GM18873 (cell line): ENCODE data around the gene IRF4.

Experiments
- ATAC-seq: cut with Tn5 transposase; IDR thresholded peaks from one replicate; pipeline ENCODE4 v1.9.1; 2021; ENCODE audit warnings: mild to moderate bottlenecking, moderate library complexity, moderate number of reproducible peaks; ENCODE audit not compliant: unreplicated experiment, low FRiP score

IRF4 gene

DNA sequence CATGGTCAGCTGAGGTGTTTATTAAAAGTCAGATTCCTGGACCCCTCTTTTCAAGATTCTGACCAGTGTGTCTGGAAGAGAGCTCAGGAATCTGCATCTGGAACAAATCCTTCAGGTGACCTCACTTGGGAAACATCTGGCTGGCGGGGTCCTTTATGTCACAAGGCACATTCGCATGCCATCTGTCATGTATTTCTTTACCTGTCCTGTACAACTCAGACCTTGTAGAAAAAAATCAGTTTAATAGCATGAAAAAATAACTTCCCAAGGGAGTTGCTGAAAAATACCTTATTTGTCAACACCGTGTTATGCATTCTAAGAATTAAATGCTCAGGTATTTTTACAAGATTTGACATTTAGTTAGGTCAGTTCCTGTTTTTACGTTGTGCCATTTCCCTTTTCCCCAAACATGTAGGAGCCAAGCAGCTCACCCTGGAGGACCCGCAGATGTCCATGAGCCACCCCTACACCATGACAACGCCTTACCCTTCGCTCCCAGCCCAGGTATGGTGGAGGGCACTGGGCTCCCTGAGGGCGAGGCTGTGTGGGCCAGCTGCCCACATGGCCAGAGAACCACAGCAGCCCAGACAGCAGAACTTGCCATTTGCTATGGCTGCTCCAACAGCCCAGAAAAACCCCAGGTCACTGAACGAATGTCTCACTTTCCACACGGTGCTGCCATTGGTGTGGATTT, 4.0 kb downstream of the IRF4 start:
- ATAC-seq = no peak

DNA sequence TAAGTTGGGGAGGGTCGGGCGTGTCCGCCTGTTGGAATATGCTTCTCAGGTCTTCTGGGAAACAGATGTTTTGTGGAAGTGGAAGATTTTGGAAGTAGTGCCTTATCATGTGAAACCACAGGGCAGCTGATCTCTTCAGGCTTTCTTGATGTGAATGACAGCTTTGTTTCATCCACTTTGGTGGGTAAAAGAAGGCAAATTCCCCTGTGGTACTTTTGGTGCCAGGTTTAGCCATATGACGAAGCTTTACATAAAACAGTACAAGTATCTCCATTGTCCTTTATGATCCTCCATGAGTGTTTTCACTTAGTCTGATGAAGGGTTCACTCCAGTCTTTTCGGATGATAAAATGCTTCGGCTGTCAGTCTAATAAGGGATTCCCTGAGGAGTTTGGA, 4.6 kb downstream of the IRF4 start:
- no peak for ATAC-seq

DNA sequence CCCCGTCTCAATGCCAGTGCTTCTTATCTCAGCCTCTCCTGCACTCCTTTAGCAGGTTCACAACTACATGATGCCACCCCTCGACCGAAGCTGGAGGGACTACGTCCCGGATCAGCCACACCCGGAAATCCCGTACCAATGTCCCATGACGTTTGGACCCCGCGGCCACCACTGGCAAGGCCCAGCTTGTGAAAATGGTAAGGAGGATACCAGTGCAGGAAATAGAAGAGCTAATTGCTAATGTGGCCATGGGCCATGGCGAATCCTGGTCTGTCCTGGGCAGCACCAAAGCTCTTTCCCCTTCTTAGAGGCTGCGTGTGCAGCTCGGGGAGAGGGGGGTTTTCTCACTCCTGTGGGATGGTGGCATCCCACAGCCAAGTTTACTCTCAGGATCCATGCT, 5.5 kb downstream of the IRF4 start:
- ATAC-seq = no peak

DNA sequence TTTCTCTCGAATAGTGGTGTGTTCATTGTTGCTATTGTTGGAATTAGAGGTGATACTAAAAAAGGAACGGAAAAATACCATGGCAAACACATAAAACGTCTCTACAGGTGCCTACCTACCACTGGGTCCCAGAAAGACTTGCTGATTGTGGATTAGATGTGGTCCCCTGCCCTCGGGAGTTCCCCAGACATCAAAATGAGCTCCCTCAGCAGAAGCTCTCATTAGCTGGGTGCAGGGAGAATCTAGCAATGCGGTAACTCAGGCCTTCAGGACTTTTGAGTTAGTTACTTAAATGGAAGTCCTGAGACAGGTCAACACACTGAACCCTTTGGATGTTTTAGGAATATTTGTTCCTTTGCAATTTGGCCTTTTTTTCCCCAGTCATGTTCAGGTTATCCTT, 6.1 kb downstream of the IRF4 start:
- ATAC-seq = no peak

DNA sequence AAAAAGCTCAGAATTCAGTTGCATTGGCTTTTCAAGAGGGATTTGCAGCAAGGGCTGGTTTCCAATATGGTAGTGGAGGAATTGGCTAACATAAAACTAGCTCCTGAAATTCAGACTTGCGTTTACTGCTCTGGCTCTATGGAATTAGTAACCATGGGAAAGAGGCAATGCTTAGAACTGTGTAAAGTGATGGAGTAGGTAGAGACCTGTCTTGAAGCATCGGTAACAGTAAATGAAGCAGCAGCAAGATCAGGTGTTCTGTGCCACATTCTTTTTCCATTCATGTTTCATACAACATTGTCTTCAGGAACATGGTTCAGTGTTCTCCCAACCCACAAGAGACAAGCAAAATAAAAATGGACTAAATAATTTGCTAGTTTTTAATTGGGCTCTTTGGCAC, 6.5 kb downstream of the IRF4 start:
- no peak for ATAC-seq

DNA sequence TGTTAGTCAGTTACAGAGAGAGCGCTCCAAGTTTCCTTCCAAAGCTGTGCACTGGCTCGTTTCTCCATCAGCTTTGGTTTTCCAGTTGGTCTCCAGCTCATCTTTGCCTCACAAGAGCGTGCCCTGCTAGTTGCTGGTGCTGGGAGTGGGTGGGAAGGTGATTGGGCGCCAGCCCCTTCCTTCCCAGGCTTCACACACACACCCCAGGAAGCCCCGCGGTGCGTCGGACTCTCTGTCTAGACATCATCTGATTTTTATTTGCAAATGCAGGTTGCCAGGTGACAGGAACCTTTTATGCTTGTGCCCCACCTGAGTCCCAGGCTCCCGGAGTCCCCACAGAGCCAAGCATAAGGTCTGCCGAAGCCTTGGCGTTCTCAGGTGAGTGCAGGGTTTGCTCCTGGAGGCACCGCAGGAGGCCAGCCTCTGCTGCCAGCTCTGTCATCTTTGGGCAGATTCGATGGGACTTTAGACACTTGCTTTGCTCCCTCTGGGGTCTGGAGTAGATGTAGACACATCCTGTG, 7.1 kb downstream of the IRF4 start:
- ATAC-seq = no peak

DNA sequence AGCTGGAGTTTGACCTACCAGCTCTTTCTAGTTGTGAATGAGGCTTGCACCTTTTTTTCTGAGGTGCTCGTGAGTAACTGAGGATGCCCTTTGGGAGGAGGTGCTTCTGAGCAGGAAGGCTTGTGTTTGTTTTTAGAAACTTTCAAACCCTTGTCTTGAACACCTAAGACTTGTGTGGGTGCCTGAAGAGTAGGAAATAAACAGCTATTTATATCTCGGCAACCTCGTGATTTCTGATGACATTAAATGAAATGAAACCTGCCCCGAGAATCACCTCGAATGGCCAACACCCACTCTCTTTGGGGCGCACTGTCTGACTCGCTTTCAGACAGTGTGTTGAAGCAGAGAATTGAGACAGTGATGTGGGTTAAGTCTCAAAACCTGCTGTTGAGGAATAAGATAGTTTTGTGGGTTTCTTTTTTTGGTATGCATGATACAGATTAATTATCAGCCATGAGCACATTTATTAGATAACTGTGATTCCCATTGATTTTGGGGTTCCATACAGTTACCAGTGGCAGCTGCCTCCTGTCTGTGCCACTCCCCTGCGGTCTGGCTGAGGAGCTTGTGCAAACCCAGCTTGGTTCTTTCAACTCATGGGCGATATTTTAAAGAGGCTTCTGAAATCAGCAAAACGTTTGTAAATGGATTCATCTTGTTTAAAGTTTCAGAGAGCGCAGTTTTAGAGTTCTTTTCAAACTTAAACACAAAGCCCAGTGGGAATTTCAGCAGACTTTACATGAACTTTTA, 8.4 kb downstream of the IRF4 start:
- ATAC-seq = no peak

DNA sequence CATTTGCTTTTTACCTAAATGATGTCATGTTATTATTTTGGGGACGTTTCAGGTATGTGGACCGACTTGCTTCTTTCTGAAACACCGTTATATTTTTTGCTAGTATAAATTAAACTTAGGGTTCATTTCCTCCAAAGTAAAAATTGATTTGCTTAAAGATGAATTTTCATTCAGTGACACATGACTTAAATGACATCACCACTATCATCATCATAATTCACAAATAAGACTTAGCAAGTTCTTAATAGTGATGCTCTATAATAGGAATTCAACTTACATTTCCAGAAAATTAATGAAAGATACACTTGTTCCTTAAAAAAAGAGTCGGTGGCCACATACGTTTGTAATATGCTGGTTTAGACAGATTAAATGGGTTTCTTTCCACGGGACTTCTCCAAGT, 9.3 kb downstream of the IRF4 start:
- ATAC-seq = no peak

DNA sequence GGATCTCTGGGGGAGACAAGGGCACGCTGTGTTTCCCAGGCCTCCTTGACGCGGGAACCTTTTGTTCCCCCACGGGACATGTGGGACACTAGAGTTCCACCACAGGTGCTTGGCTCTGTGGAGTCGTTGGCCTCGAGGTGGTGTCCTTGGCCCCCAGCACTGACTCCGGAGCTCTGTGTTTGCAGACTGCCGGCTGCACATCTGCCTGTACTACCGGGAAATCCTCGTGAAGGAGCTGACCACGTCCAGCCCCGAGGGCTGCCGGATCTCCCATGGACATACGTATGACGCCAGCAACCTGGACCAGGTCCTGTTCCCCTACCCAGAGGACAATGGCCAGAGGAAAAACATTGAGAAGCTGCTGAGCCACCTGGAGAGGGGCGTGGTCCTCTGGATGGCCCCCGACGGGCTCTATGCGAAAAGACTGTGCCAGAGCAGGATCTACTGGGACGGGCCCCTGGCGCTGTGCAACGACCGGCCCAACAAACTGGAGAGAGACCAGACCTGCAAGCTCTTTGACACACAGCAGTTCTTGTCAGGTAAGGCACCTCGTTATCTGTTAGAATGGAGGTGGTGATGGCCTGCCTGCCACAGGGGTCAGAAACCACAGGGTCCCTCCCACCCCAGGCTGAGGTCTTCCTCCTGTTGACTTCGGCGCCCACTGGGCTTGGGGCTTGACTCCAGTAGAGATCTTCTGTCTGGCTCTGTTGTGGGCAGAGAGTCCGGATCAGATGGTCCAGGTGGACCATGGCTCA, 9.9 kb downstream of the IRF4 start:
- no peak for ATAC-seq

DNA sequence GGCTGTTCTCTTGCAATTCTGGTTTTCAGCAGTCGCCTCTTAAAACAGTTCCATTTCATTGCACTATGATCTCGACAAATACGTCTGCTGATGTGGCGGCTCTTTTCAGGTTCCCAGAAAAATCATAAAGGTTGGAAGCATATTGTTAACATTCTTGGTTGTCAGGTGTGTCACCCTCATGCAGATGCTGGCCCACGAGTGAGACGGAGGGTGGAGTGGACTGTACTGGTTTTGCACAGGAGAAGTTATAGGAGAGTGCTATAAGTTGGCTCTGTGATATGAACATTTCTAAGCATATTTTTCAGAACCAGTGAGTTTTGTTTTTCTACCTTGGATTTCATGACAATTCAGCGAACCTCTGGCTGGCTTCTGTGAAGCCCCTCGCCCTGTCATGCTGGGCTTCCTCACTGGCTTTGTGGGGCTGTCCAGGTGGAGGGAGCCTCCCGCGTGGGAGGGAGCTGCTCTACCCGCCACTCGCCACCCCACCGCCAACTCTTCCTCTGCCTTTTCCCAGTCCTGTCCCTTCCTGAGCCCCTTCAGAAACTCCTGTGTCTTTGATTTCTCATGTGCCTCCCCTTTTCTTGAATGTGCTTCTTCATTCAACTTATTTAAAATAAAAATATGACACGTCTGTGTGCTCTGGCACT, 10.6 kb downstream of the IRF4 start:
- no peak for ATAC-seq

DNA sequence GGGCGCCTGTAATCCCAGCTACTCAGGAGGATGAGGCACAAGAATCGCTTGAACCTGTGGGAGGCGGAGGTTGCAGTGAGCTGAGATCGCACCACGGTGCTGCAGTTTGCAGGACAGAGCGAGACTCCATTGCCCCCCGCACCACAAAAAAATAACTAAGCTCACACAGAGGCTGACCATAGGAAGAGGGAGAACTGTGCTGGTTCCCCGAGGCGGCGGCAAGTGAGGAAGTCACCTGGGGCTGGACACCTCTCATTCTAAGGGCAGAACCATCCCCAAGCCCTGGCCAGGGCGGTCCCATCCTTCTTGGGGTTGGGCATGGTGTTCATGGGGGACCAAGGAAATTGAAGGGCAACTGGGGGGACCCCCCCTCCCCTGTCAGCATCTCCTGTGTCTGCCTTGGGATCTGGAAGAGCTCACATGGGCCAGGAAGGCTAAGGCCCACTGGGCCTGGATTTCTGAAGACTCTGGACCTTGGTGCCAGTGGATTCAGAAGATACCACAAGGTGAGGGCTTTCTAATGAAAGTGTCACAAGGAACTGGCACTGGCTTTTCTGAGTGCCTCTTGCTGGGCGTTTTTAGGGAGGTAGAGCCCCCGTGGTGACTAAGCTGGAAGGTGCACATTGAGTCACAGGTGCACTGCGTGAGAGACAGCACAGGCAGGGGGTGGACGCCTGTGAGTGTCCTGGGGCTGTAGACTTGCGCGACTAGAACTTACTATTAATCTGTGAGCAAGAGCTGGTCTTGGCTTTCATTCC, 11.5 kb downstream of the IRF4 start:
- ATAC-seq = no peak

DNA sequence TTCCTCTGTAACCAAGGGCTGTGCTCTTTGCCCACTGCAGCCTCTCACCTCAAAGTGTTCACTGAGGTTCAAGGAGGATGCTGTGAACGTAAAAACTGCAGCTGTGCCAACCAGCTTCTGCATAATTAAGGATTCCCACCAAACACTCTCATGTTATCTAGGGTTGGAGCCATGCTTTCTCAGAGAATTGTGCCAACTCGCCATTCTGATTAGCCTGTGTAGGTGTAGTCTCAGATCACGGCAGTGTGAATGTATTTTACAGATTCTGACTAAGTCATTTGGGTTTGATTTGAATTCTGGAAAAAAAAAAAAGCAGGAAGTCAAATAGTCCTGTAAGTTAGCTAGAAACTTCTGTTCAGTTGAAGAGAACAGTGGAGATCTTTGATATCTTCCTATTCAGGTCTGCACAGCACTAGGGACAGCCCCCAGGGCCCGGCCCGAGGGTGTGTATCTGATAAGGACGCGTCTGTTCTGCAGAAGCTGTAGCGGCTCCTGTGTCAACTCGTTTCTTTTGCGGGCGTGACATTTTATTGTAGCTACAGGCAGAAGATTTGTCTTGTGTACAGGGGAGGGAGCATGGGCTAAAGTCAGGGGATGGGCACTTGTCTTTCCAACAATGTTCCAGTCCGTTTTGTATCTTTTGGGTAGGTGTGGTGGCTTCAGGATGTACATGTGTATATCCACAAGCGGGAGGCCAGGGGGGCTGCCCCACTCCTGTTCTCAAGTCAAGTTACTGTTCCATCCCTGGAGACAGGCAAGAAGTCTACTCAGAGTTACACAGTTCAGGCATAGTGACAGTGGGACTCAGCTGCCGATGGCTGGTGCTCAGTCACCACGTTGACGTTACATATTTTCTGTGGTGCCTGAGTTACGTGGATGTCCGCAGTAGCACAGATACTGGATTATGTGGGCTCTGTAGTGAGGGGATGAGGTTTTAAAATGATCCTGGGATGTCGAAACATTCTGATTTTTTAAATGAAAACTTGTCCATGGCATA, 12.4 kb downstream of the IRF4 start:
- ATAC-seq = no peak

DNA sequence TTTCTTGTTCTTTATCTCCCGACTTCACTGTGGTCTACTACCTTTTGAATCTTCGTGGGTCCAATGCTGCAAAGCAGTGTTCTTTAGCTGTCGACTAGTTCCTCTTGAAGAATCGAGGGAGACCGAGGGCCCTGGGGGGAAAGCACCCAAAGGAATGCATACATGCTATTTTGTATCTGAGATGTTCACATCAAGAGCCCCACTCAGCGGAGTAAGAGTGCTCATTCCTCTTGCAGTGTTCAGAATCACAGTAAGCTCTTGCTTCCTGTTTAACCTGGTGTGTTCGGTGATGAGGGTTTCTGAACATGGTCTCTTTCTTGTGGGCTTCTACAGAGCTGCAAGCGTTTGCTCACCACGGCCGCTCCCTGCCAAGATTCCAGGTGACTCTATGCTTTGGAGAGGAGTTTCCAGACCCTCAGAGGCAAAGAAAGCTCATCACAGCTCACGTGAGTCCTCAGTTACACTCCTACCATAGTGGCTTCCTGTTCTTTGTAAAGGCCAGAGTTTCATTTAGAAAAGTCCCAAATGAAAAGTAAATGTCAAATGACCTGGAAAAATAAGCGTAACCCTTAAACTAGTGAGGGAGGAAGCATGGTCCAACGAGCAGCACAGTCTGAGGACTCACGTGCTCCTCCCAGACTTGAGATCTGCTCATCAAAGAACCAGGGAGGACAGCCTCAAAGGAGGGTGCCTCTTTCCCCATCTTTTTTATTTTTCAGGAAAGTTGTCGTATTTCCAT, 13.3 kb downstream of the IRF4 start:
- no peak for ATAC-seq

DNA sequence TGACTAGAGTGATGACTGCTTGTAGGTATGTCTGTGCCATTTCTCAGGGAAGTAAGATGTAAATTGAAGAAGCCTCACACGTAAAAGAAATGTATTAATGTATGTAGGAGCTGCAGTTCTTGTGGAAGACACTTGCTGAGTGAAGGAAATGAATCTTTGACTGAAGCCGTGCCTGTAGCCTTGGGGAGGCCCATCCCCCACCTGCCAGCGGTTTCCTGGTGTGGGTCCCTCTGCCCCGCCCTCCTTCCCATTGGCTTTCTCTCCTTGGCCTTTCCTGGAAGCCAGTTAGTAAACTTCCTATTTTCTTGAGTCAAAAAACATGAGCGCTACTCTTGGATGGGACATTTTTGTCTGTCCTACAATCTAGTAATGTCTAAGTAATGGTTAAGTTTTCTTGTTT, 16.6 kb downstream of the IRF4 start:
- ATAC-seq = no peak

DNA sequence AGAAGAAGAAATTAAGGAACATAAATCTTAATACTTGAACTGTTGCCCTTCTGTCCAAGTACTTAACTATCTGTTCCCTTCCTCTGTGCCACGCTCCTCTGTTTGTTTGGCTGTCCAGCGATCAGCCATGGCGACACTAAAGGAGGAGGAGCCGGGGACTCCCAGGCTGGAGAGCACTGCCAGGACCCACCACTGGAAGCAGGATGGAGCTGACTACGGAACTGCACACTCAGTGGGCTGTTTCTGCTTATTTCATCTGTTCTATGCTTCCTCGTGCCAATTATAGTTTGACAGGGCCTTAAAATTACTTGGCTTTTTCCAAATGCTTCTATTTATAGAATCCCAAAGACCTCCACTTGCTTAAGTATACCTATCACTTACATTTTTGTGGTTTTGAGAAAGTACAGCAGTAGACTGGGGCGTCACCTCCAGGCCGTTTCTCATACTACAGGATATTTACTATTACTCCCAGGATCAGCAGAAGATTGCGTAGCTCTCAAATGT, 17.1 kb downstream of the IRF4 start:
- no peak for ATAC-seq

DNA sequence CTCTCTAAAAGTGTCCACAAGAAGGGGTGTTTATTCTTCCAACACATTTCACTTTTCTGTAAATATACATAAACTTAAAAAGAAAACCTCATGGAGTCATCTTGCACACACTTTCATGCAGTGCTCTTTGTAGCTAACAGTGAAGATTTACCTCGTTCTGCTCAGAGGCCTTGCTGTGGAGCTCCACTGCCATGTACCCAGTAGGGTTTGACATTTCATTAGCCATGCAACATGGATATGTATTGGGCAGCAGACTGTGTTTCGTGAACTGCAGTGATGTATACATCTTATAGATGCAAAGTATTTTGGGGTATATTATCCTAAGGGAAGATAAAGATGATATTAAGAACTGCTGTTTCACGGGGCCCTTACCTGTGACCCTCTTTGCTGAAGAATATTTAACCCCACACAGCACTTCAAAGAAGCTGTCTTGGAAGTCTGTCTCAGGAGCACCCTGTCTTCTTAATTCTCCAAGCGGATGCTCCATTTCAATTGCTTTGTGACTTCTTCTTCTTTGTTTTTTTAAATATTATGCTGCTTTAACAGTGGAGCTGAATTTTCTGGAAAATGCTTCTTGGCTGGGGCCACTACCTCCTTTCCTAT, 17.9 kb downstream of the IRF4 start:
- ATAC-seq = no peak

DNA sequence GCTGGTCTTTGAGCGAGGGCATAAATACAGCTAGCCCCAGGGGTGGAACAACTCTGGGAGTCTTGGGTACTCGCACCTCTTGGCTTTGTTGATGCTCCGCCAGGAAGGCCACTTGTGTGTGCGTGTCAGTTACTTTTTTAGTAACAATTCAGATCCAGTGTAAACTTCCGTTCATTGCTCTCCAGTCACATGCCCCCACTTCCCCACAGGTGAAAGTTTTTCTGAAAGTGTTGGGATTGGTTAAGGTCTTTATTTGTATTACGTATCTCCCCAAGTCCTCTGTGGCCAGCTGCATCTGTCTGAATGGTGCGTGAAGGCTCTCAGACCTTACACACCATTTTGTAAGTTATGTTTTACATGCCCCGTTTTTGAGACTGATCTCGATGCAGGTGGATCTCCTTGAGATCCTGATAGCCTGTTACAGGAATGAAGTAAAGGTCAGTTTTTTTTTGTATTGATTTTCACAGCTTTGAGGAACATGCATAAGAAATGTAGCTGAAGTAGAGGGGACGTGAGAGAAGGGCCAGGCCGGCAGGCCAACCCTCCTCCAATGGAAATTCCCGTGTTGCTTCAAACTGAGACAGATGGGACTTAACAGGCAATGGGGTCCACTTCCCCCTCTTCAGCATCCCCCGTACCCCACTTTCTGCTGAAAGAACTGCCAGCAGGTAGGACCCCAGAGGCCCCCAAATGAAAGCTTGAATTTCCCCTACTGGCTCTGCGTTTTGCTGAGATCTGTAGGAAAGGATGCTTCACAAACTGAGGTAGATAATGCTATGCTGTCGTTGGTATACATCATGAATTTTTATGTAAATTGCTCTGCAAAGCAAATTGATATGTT, 19.2 kb downstream of the IRF4 start:
- no peak for ATAC-seq
